Measurements from ENCODE around the gene COA4.

- TF ChIP-seq CTCF (IDR thresholded peaks at IDR 0.05) (no peak), SIN3A (IDR thresholded peaks at IDR 0.05; ENCODE audit: borderline replicate concordance, insufficient read depth, low read depth, low read length) (no peak)
Measured at GRCh38 chr11:73894725-73895335, 18.2 kb upstream of the COA4 start.
